GM10266 (cell line): ENCODE results near the gene ADI1.
"Not testable (repeated sequence)": the region's sequence is repeated elsewhere in the genome, so short reads cannot be mapped to it uniquely, and the experiment has no call there.

Experiments
- DNase-seq: peaks from one replicate; pipeline ENCODE4 v3.0.0; 2012; ENCODE audit errors: extremely low spot score
- TF ChIP-seq, protein P1 (sequence below): IDR thresholded peaks from 2 replicates; pipeline ENCODE4 v1.5.1; 2012; ENCODE audit warnings: mild to moderate bottlenecking, low read depth; ENCODE audit not compliant: control insufficient read depth, insufficient read depth; ENCODE audit errors: missing control alignments

ADI1 gene

DNA sequence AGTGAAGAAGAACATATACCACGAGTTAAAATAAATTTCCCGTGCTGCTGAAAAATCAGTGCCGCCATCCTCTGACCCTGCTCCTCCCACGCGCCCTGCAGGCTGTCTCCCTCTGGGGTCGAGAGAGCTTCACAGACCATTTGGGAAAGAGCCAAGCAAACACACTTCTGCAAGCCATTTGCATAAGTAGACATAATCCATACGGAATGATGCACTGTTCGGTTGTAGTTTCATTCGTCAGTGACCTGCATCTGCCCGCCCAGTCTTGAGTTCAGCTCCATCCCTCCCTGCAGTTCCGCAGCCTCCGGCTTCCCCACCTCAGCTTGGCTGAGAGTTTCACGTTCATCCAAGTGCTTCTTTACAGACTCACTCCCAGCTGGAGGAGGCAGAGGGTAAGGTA is 70.2 kb downstream of the ADI1 start:
- DNase-seq, result no peak
- TF ChIP-seq, protein P1, sequence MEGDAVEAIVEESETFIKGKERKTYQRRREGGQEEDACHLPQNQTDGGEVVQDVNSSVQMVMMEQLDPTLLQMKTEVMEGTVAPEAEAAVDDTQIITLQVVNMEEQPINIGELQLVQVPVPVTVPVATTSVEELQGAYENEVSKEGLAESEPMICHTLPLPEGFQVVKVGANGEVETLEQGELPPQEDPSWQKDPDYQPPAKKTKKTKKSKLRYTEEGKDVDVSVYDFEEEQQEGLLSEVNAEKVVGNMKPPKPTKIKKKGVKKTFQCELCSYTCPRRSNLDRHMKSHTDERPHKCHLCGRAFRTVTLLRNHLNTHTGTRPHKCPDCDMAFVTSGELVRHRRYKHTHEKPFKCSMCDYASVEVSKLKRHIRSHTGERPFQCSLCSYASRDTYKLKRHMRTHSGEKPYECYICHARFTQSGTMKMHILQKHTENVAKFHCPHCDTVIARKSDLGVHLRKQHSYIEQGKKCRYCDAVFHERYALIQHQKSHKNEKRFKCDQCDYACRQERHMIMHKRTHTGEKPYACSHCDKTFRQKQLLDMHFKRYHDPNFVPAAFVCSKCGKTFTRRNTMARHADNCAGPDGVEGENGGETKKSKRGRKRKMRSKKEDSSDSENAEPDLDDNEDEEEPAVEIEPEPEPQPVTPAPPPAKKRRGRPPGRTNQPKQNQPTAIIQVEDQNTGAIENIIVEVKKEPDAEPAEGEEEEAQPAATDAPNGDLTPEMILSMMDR, result no peak

DNA sequence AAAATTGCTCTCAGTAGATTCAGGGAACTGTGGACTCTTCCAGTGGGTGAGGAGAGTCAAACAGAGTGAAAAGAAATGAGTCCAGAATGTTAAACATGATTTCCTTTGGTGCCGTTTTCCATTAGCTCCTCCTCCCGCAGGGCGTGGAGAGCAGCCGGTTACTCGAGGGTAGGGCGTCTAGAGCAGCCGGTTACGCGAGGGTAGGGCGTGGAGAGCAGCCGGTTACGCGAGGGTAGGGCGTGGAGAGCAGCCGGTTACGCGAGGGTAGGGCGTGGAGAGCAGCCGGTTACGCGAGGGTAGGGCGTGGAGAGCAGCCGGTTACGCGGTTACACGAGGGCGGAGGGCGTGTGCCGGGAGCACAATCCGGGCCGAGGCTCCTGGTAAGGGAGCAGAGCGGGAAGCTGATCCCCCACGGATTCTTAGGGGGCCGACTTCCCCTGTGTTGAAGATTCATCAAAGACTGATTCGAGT is 70.9 kb downstream of the ADI1 start:
- not testable (repeated sequence) for DNase-seq

DNA sequence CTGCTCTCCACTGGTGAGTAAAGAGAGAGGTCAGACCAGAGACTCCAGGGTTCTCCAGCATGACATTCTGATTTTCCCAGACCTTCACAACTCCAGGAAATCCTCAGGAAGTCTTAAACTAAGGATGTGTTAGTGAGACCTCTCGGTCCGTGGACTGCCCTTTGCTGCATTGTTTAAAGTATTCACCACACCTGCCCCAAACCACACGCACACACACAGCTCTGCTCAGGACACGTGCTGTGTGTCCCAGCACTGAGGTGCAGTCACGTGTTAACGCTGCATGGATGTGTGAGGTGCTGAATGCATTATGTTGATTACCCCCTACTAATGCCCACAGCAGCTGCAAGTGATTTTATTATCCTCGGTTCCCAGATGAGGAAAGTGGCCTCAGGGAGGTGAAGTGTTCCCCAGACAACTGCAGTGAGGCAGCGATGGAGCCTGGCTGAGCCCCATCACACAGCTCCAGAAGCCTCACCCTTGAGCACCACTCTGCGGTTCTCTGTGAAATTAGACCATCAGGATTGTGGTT is 71.5 kb downstream of the ADI1 start:
- TF ChIP-seq, protein P1, result no peak
- DNase-seq, result no peak
